Brain microvascular endothelial cell (primary cell): ENCODE data around the gene CT45A10.
A peak's percentile ranks its signal among the peaks of the same experiment; 100 is the strongest.
"Not testable (repeated sequence)": the region's sequence is repeated elsewhere in the genome, so short reads cannot be mapped to it uniquely, and the experiment has no call there.

Source experiments
- DNase-seq: peaks from one replicate; pipeline ENCODE4 v3.0.0-alpha.2; 2020
- H3K27ac ChIP-seq: fragments of 250-450 bp; sonication (Bioruptor Pico); 2 replicates; pipeline ENCODE4 v1.5.1; 2020; ENCODE audit warnings: mild to moderate bottlenecking, moderate library complexity
- H3K27me3 ChIP-seq: fragments of 250-450 bp; sonication (Bioruptor Pico); replicated peaks from 2 replicates; pipeline ENCODE4 v1.5.1; 2020; ENCODE audit warnings: mild to moderate bottlenecking
- H3K36me3 ChIP-seq: fragments of 250-450 bp; sonication (Bioruptor Pico); replicated peaks from 2 replicates; pipeline ENCODE4 v1.5.1; 2020; ENCODE audit warnings: mild to moderate bottlenecking
- H3K4me3 ChIP-seq: 2 replicates; pipeline ENCODE4 v1.5.1; 2011; ENCODE audit warnings: low read depth, mild to moderate bottlenecking, control low read depth, low read length, moderate library complexity
- CTCF ChIP-seq: IDR thresholded peaks from 2 replicates; pipeline ENCODE4 v1.5.1; 2011; ENCODE audit warnings: low read depth, mild to moderate bottlenecking, moderate library complexity, low read length, control low read depth, inconsistent platforms; ENCODE audit errors: missing control alignments
- in situ Hi-C: cut with HindIII; loops from 2 replicates; pipeline ENCODE4 v1.10.0; 2017; ENCODE audit warnings: low sequenced_read_pairs, low pct_ligation_motif_present

The CT45A10 gene

GRCh38 chrX:135893294-135893817, at the start of gene CT45A10, which contains the start of gene SAGE1:
Gene CT45A10, minus strand, starts transcription at chrX:135893444. Its CDS starts 8,100 bp downstream, at chrX:135885344.
Gene SAGE1, plus strand, starts transcription at chrX:135893716. Its CDS starts 2,527 bp downstream, at chrX:135896243.
- H3K4me3 ChIP-seq: no peak within 1 kb of the TSS
- no peak for TF ChIP-seq CTCF
- DNase-seq: no peak
- in situ Hi-C loops: no loop called here
- no peaks in the 10 kb centered on the region for H3K27me3 ChIP-seq
- no peak within 1 kb of the TSS for H3K27ac ChIP-seq
- no peaks in the 10 kb centered on the region for H3K36me3 ChIP-seq

- H3K36me3 ChIP-seq: no peaks in the 10 kb centered on the region
- no peaks in the 10 kb centered on the region for H3K27me3 ChIP-seq
- TF ChIP-seq CTCF: peak; percentile 78
- H3K4me3 ChIP-seq: no peak overlapping the region
- no peak overlapping the region for H3K27ac ChIP-seq
- in situ Hi-C loops: no loop called here
- peak; percentile 32 for DNase-seq
These were observed 38.6 kb upstream of the CT45A10 start for GRCh38 chrX:135931644-135932487.

- Histone ChIP-seq H3K27ac (no peak overlapping the region), H3K36me3 (no peaks in the 10 kb centered on the region), H3K27me3 (no peaks in the 10 kb centered on the region), H3K4me3 (no peak overlapping the region)
- TF ChIP-seq CTCF: no peak
- in situ Hi-C loops: no loop called here
- DNase-seq: no peak
These were observed 34.7 kb upstream of the CT45A10 start for GRCh38 chrX:135927897-135928296.

GRCh38 chrX:135923353-135923752, 30.1 kb upstream of the CT45A10 start:
- Histone ChIP-seq H3K4me3 (no peak overlapping the region), H3K27ac (no peak overlapping the region)
- peak; percentile 25 for TF ChIP-seq CTCF

GRCh38 chrX:135920516-135920915, 27.3 kb upstream of the CT45A10 start:
- H3K27ac ChIP-seq, H3K4me3 ChIP-seq, in situ Hi-C loops, H3K27me3 ChIP-seq, DNase-seq, H3K36me3 ChIP-seq: not testable (repeated sequence)

More at GRCh38 chrX:135923353-135923752, 30.1 kb upstream of the CT45A10 start:
- in situ Hi-C loops: no loop called here
- Histone ChIP-seq H3K36me3 (no peaks in the 10 kb centered on the region), H3K27me3 (no peaks in the 10 kb centered on the region)
- no peak for DNase-seq

DNA sequence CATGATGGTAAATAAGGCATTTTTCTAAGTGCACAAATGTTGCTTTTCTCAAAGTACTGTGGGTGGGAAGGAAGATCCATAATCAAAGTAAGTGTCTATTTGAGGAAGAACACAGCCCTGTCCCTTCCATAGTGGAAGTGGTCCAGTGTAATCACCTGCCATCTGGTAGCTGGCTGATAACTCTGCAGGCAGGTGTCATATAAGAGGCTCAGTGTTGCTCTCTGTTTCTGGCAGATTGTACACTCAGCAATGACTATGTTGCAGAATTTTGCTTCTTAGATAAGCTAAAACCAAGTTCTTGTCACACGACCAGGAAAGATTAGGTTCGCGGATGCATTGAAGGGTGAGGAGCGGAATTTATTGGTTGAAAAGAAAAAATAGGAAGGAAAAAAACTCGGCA, 21.2 kb upstream of the CT45A10 start:
- no peak for TF ChIP-seq CTCF
- no peaks in the 10 kb centered on the region for H3K36me3 ChIP-seq
- no peak for DNase-seq
- H3K27ac ChIP-seq: no peak overlapping the region
- no peaks in the 10 kb centered on the region for H3K27me3 ChIP-seq
- no peak overlapping the region for H3K4me3 ChIP-seq
- in situ Hi-C loops: no loop called here
